Coronary artery (tissue), 2 donors: ENCODE results near the gene OR6K3.

Experiments
- DNase-seq: peaks from one replicate; pipeline ENCODE4 v3.0.0-alpha.2; 2017; ENCODE audit warnings: low spot score
- H3K27ac ChIP-seq, 2 donors: fragments of 200-600 bp; sonication (generic); one replicate each; pipeline ENCODE4 v1.5.1; 2016 to 2019
- H3K4me3 ChIP-seq: fragments of 200-600 bp; sonication (generic); 2 replicates; pipeline ENCODE4 v1.5.1; 2016; ENCODE audit warnings: mild to moderate bottlenecking, moderate library complexity
- CTCF ChIP-seq: fragments of 200-600 bp; sonication (generic); IDR thresholded peaks from one replicate; pipeline ENCODE4 v1.5.1; 2019; ENCODE audit warnings: antibody characterized with exemption

Gene OR6K3

GRCh38 chr1:158675563-158676323 lies 44.8 kb downstream of the OR6K3 start:
- TF ChIP-seq CTCF, result no peak

GRCh38 chr1:158674302-158674701 lies 46.2 kb downstream of the OR6K3 start:
- Histone ChIP-seq H3K27ac (no peak overlapping the region), H3K4me3 (no peak overlapping the region)
- DNase-seq, result no peak
- no peak for TF ChIP-seq CTCF

More at GRCh38 chr1:158675563-158676323, 44.8 kb downstream of the OR6K3 start:
- H3K4me3 ChIP-seq, result no peak overlapping the region
- H3K27ac ChIP-seq, result no peak overlapping the region
- no peak for DNase-seq
